ENCODE results near the gene CRYBG3.
A peak's percentile ranks its signal among the peaks of the same experiment; 100 is the strongest.
"Not testable (repeated sequence)": the region's sequence is repeated elsewhere in the genome, so short reads cannot be mapped to it uniquely, and the experiment has no call there.

CRYBG3 gene

GRCh38 chr3:97901313-97902248 is 79.8 kb downstream of the CRYBG3 start:
- Mint-ChIP-seq H3K36me3 (peaks cover 13% of the 10 kb centered on the region), H3K4me3 (no peak overlapping the region), H3K4me1 (no peaks in the 10 kb centered on the region), H3K9me3 (peaks cover 2% of the 10 kb centered on the region), H3K27ac (no peak overlapping the region)
- ATAC-seq (no peak), DNase-seq (ENCODE audit: low spot score in 2 of 2) (no peak)

GRCh38 chr3:97909830-97910229 is 88.0 kb downstream of the CRYBG3 start:
- Mint-ChIP-seq H3K27ac (peak overlapping the region; percentile 94), H3K4me3 (peak overlapping the region; percentile 80), H3K4me1 (peaks cover 16% of the 10 kb centered on the region)
- not testable (repeated sequence) for H3K9me3 Mint-ChIP-seq; H3K36me3 Mint-ChIP-seq; DNase-seq (ENCODE audit: low spot score in 2 of 2); ATAC-seq

GRCh38 chr3:97910236-97910831 is 88.5 kb downstream of the CRYBG3 start:
- DNase-seq (ENCODE audit: low spot score in 2 of 2) (peak in 1 of 2 donors; percentile 56), ATAC-seq (peak; percentile 37)
- H3K4me3 Mint-ChIP-seq, result peak overlapping the region; percentile 80
- not testable (repeated sequence) for H3K9me3 Mint-ChIP-seq, H3K36me3 Mint-ChIP-seq
- peaks cover 16% of the 10 kb centered on the region for H3K4me1 Mint-ChIP-seq
- peak overlapping the region; percentile 94 for H3K27ac Mint-ChIP-seq

GRCh38 chr3:97910931-97911351 is 89.1 kb downstream of the CRYBG3 start:
- H3K36me3 Mint-ChIP-seq, result no peaks in the 10 kb centered on the region
- no peak for DNase-seq (ENCODE audit: low spot score in 2 of 2)
- peak overlapping the region; percentile 94 for H3K27ac Mint-ChIP-seq
- H3K9me3 Mint-ChIP-seq, result no peaks in the 10 kb centered on the region
- peak; percentile 63 for ATAC-seq
- peak overlapping the region; percentile 80 for H3K4me3 Mint-ChIP-seq
- peaks cover 16% of the 10 kb centered on the region for H3K4me1 Mint-ChIP-seq

- peak overlapping the region; percentile 80 for H3K4me3 Mint-ChIP-seq
- ATAC-seq, result no peak
Observed at GRCh38 chr3:97911459-97911858, 89.6 kb downstream of the CRYBG3 start.

GRCh38 chr3:97914388-97914787 is 92.6 kb downstream of the CRYBG3 start:
- H3K9me3 Mint-ChIP-seq, result no peaks in the 10 kb centered on the region
- peaks cover 16% of the 10 kb centered on the region for H3K4me1 Mint-ChIP-seq
- peak; percentile 45 for ATAC-seq
- no peaks in the 10 kb centered on the region for H3K36me3 Mint-ChIP-seq
- no peak for DNase-seq (ENCODE audit: low spot score in 2 of 2)
- H3K4me3 Mint-ChIP-seq, result no peak overlapping the region
- peak overlapping the region; percentile 39 for H3K27ac Mint-ChIP-seq

More at GRCh38 chr3:97911459-97911858, 89.6 kb downstream of the CRYBG3 start:
- H3K9me3 Mint-ChIP-seq, result no peaks in the 10 kb centered on the region
- H3K27ac Mint-ChIP-seq, result peak overlapping the region; percentile 94
- DNase-seq (ENCODE audit: low spot score in 2 of 2), result no peak
- no peaks in the 10 kb centered on the region for H3K36me3 Mint-ChIP-seq
- H3K4me1 Mint-ChIP-seq, result peaks cover 16% of the 10 kb centered on the region

GRCh38 chr3:97916576-97916975 is 94.8 kb downstream of the CRYBG3 start:
- Mint-ChIP-seq H3K36me3 (peaks cover 6% of the 10 kb centered on the region), H3K27ac (no peak overlapping the region), H3K4me3 (no peak overlapping the region), H3K9me3 (no peaks in the 10 kb centered on the region), H3K4me1 (peaks cover 2% of the 10 kb centered on the region)
- ATAC-seq (no peak), DNase-seq (ENCODE audit: low spot score in 2 of 2) (no peak)

GRCh38 chr3:97917813-97918536 is 96.2 kb downstream of the CRYBG3 start:
- no peaks in the 10 kb centered on the region for H3K4me1 Mint-ChIP-seq
- H3K9me3 Mint-ChIP-seq, result no peaks in the 10 kb centered on the region
- H3K27ac Mint-ChIP-seq, result no peak overlapping the region
- H3K36me3 Mint-ChIP-seq, result peaks cover 13% of the 10 kb centered on the region
- H3K4me3 Mint-ChIP-seq, result no peak overlapping the region
- DNase-seq (ENCODE audit: low spot score in 2 of 2) (no peak), ATAC-seq (no peak)

GRCh38 chr3:97927704-97928103 is 105.9 kb downstream of the CRYBG3 start:
- ATAC-seq, result no peak
- Mint-ChIP-seq H3K27ac (no peak overlapping the region), H3K9me3 (no peaks in the 10 kb centered on the region)

GRCh38 chr3:97928986-97929385 is 107.2 kb downstream of the CRYBG3 start:
- H3K4me1 Mint-ChIP-seq, result no peaks in the 10 kb centered on the region
- ATAC-seq, result no peak
- H3K27ac Mint-ChIP-seq, result no peak overlapping the region
- no peak overlapping the region for H3K4me3 Mint-ChIP-seq
- H3K36me3 Mint-ChIP-seq, result peaks cover 8% of the 10 kb centered on the region
- no peak for DNase-seq (ENCODE audit: low spot score in 2 of 2)
- no peaks in the 10 kb centered on the region for H3K9me3 Mint-ChIP-seq

More at GRCh38 chr3:97927704-97928103, 105.9 kb downstream of the CRYBG3 start:
- H3K36me3 Mint-ChIP-seq, result peaks cover 5% of the 10 kb centered on the region
- DNase-seq (ENCODE audit: low spot score in 2 of 2), result no peak
- H3K4me1 Mint-ChIP-seq, result no peaks in the 10 kb centered on the region
- H3K4me3 Mint-ChIP-seq, result no peak overlapping the region

- H3K27ac Mint-ChIP-seq, result no peak overlapping the region
- H3K4me1 Mint-ChIP-seq, result no peaks in the 10 kb centered on the region
- H3K36me3 Mint-ChIP-seq, result peaks cover 8% of the 10 kb centered on the region
- no peaks in the 10 kb centered on the region for H3K9me3 Mint-ChIP-seq
- DNase-seq (ENCODE audit: low spot score in 2 of 2), result no peak
- no peak for ATAC-seq
- no peak overlapping the region for H3K4me3 Mint-ChIP-seq
Observed at GRCh38 chr3:97930018-97930417, 108.2 kb downstream of the CRYBG3 start.

GRCh38 chr3:97931218-97931617 is 109.4 kb downstream of the CRYBG3 start:
- no peak for DNase-seq (ENCODE audit: low spot score in 2 of 2)
- no peak overlapping the region for H3K27ac Mint-ChIP-seq
- no peak for ATAC-seq
- H3K9me3 Mint-ChIP-seq, result no peaks in the 10 kb centered on the region
- H3K36me3 Mint-ChIP-seq, result peaks cover 8% of the 10 kb centered on the region
- no peak overlapping the region for H3K4me3 Mint-ChIP-seq
- peaks cover 11% of the 10 kb centered on the region for H3K4me1 Mint-ChIP-seq

- Mint-ChIP-seq H3K27ac (no peak overlapping the region), H3K4me3 (no peak overlapping the region), H3K9me3 (no peaks in the 10 kb centered on the region), H3K36me3 (peaks cover 13% of the 10 kb centered on the region), H3K4me1 (peaks cover 11% of the 10 kb centered on the region)
- no peak for ATAC-seq
- no peak for DNase-seq (ENCODE audit: low spot score in 2 of 2)
Observed at GRCh38 chr3:97932387-97932801, 110.6 kb downstream of the CRYBG3 start.

GRCh38 chr3:97934980-97935695 is 113.3 kb downstream of the CRYBG3 start:
- no peaks in the 10 kb centered on the region for H3K9me3 Mint-ChIP-seq
- H3K4me3 Mint-ChIP-seq, result no peak overlapping the region
- peaks cover 15% of the 10 kb centered on the region for H3K36me3 Mint-ChIP-seq
- no peak overlapping the region for H3K27ac Mint-ChIP-seq
- ATAC-seq, result no peak
- peaks cover 11% of the 10 kb centered on the region for H3K4me1 Mint-ChIP-seq
- DNase-seq (ENCODE audit: low spot score in 2 of 2), result no peak

GRCh38 chr3:97935842-97936241 is 114.0 kb downstream of the CRYBG3 start:
- Mint-ChIP-seq H3K4me3 (no peak overlapping the region), H3K36me3 (peaks cover 20% of the 10 kb centered on the region), H3K4me1 (peaks cover 11% of the 10 kb centered on the region), H3K9me3 (no peaks in the 10 kb centered on the region), H3K27ac (no peak overlapping the region)
- no peak for DNase-seq (ENCODE audit: low spot score in 2 of 2)
- peak; percentile 83 for ATAC-seq

Data from stimulated activated effector memory CD8-positive, alpha-beta T cell treated with anti-CD3 and anti-CD28 coated beads, Interleukin-12 subunit alpha, Interleukin-12 subunit beta, amount 100 ng/mL, for 72 hours (primary cell).